ENCODE measurements around the gene GYPE.
"Not testable (repeated sequence)": the region's sequence is repeated elsewhere in the genome, so short reads cannot be mapped to it uniquely, and the experiment has no call there.

Gene GYPE

GRCh38 chr4:143830576-143830975 lies 74.8 kb downstream of the GYPE start:
- not testable (repeated sequence) for H3K4me3 ChIP-seq (ENCODE audit: low read length); H3K4me1 ChIP-seq (ENCODE audit: control insufficient read depth, low read depth, low read length); H3K9me3 ChIP-seq (ENCODE audit: control insufficient read depth, low read depth, low read length); H3K27me3 ChIP-seq (ENCODE audit: control insufficient read depth, insufficient read depth, low read length); H3K27ac ChIP-seq (ENCODE audit: low read length); H3K9ac ChIP-seq (ENCODE audit: low read length); H3K36me3 ChIP-seq (ENCODE audit: control insufficient read depth, low read depth, low read length)

GRCh38 chr4:143829239-143829620 lies 76.1 kb downstream of the GYPE start:
- not testable (repeated sequence) for H3K9me3 ChIP-seq (ENCODE audit: control insufficient read depth, low read depth, low read length); H3K9ac ChIP-seq (ENCODE audit: low read length); H3K4me1 ChIP-seq (ENCODE audit: control insufficient read depth, low read depth, low read length); H3K27ac ChIP-seq (ENCODE audit: low read length); H3K4me3 ChIP-seq (ENCODE audit: low read length); H3K36me3 ChIP-seq (ENCODE audit: control insufficient read depth, low read depth, low read length); H3K27me3 ChIP-seq (ENCODE audit: control insufficient read depth, insufficient read depth, low read length)

All from iPS-18a (cell line).